HG02970 (cell line): ENCODE results near the gene SUCNR1.
"Not testable (repeated sequence)": the region's sequence is repeated elsewhere in the genome, so short reads cannot be mapped to it uniquely, and the experiment has no call there.

Experiments
- ATAC-seq: cut with Tn5 transposase; IDR thresholded peaks from one replicate; pipeline ENCODE4 v1.9.1; 2021; ENCODE audit warnings: mild to moderate bottlenecking, moderate library complexity, moderate number of reproducible peaks; ENCODE audit not compliant: unreplicated experiment, low FRiP score

Gene SUCNR1

GRCh38 chr3:151927915-151928525 lies 54.6 kb downstream of the SUCNR1 start:
- not testable (repeated sequence) for ATAC-seq

- no peak for ATAC-seq
Measured at GRCh38 chr3:151931171-151931570, 57.7 kb downstream of the SUCNR1 start.

GRCh38 chr3:151933234-151933853 lies 59.9 kb downstream of the SUCNR1 start:
- ATAC-seq = no peak
